ENCODE data around the gene TRAPPC2. TPM values are rescaled to one million over a fixed set of nuclear protein-coding genes. Genes with fewer than 3 reads are reported as not detected.

TRAPPC2 gene
- total and polyA plus RNA-seq, 2 of the 4 experiments (the other 2 are of a cell fraction), result 11.3 to 13.8 TPM

DNA sequence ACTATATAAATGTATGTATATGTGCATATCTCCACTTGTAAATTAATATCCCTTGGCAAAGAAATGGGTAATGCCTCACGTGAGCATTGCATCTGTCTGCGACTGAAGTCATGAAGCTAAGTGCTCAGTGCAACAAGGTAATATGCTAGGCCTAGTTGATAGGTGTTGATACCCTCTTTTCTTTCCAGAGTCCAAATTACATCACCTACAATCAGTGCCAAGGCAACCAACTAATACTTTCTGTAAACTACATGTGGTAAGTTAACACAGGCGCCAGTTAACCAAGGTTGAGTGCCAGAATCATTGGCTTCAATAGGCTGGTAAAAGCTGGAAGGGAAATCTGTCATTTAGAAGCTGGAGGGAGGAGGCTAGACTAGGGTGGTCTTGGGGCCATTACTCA, 41.4 kb upstream of the TRAPPC2 start:
- Histone ChIP-seq H3K27ac (ENCODE audit: insufficient read depth, low read length) (no peak overlapping the region), H4K91ac (ENCODE audit: insufficient read depth, low read depth, low read length) (no peak overlapping the region), H3K27me3 (ENCODE audit: control insufficient read depth, insufficient read depth, low read length) (peaks cover 2% of the 10 kb centered on the region; the same call in 1 of the 2 replicates), H3K23ac (ENCODE audit: low read depth, low read length) (no peak overlapping the region), H4K20me1 (ENCODE audit: insufficient read depth, low read length) (no peaks in the 10 kb centered on the region), H3K14ac (replicated peaks; ENCODE audit: low read depth, low read length) (no peak overlapping the region), H2AK5ac (ENCODE audit: low read depth, low read length) (no peak overlapping the region), H3K4ac (ENCODE audit: low read depth, low read length) (no peak overlapping the region), H2BK5ac (ENCODE audit: low read depth, low read length, poor library complexity, severe bottlenecking) (no peak overlapping the region), H3K56ac (ENCODE audit: extremely low read depth, insufficient read depth, low read length) (no peak overlapping the region), H2AK9ac (replicated peaks; ENCODE audit: low read depth, low read length, poor library complexity) (no peak overlapping the region), H2AFZ (replicated peaks; ENCODE audit: low read length, poor library complexity) (no peak overlapping the region), H3K9ac (ENCODE audit: low read depth, low read length) (no peak overlapping the region), H3K4me1 (ENCODE audit: control insufficient read depth, insufficient read depth, low read length) (no peaks in the 10 kb centered on the region; the same call in 1 of the 2 replicates), H3K36me3 (ENCODE audit: control insufficient read depth, insufficient read depth, low read length) (peaks cover 4% of the 10 kb centered on the region), H3K79me1 (ENCODE audit: low read depth in 1 of 2, low read length in 2 of 2) (no peaks in the 10 kb centered on the region), H2BK15ac (ENCODE audit: low read depth, low read length) (no peak overlapping the region), H3K9me1 (ENCODE audit: insufficient read depth, low read length) (no peaks in the 10 kb centered on the region; the same call in 1 of the 2 replicates), H3K9me3 (ENCODE audit: control insufficient read depth, insufficient read depth, low read length) (no peaks in the 10 kb centered on the region), H4K5ac (ENCODE audit: low read depth, low read length) (no peak overlapping the region), H2BK20ac (ENCODE audit: low read depth, low read length) (no peak overlapping the region), H3K4me2 (ENCODE audit: low read depth, low read length) (no peak overlapping the region), H3K4me3 (ENCODE audit: insufficient read depth, low read depth, low read length) (no peak overlapping the region), H2BK120ac (ENCODE audit: low read depth, low read length) (no peak overlapping the region), H3K18ac (ENCODE audit: low read depth, low read length) (no peak overlapping the region), H4K8ac (ENCODE audit: low read depth in 2 of 2, low read length in 2 of 2) (no peak overlapping the region)
- no TSS peak for BruUV-seq (replicated peaks)
- intact Hi-C loops (cut with micrococcal nuclease), result loop anchor here (2.0 kb wide), 1 partner anchor 257 kb away; no protein-coding TSS in a partner anchor
- DNase-seq (no peak), ATAC-seq (ENCODE audit: low read depth) (no peak)
- POLR2A ChIA-PET (ENCODE audit: unreplicated experiment), result no interaction called here
- TF ChIP-seq RFX5 (IDR thresholded peaks at IDR 0.05; ENCODE audit: low read depth, low read length), result no peak
- no peak for TF ChIP-seq CEBPB (IDR thresholded peaks at IDR 0.05; ENCODE audit: low read depth, low read length)
- TF ChIP-seq SMC3 (IDR thresholded peaks at IDR 0.05; ENCODE audit: low read depth, low read length), result no peak
- no peak for TF ChIP-seq MAFK (IDR thresholded peaks at IDR 0.05; ENCODE audit: low read depth, low read length)
- TF ChIP-seq POLR2A (IDR thresholded peaks at IDR 0.05; ENCODE audit: low read depth, low read length), result no peak
- TF ChIP-seq BHLHE40 (IDR thresholded peaks at IDR 0.05; ENCODE audit: low read depth, low read length), result no peak
- no peak for TF ChIP-seq CHD1 (IDR thresholded peaks at IDR 0.05; ENCODE audit: low read depth, low read length)
- no peak for TF ChIP-seq FOS (IDR thresholded peaks at IDR 0.05; ENCODE audit: low read depth, low read length)
- TF ChIP-seq NFE2L2 (IDR thresholded peaks at IDR 0.05; ENCODE audit: low read depth, low read length), result no peak
- no peak for TF ChIP-seq MXI1 (IDR thresholded peaks at IDR 0.05; ENCODE audit: borderline replicate concordance, low read depth, low read length)
- no peak for TF ChIP-seq RAD21 (IDR thresholded peaks at IDR 0.05; ENCODE audit: low read length)
- TF ChIP-seq RCOR1 (IDR thresholded peaks at IDR 0.05; ENCODE audit: insufficient replicate concordance, low read length), result no peak
- TF ChIP-seq, protein P1, sequence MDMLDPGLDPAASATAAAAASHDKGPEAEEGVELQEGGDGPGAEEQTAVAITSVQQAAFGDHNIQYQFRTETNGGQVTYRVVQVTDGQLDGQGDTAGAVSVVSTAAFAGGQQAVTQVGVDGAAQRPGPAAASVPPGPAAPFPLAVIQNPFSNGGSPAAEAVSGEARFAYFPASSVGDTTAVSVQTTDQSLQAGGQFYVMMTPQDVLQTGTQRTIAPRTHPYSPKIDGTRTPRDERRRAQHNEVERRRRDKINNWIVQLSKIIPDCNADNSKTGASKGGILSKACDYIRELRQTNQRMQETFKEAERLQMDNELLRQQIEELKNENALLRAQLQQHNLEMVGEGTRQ (IDR thresholded peaks at IDR 0.05; ENCODE audit: low read depth, low read length), result no peak
- TF ChIP-seq, protein P2, sequence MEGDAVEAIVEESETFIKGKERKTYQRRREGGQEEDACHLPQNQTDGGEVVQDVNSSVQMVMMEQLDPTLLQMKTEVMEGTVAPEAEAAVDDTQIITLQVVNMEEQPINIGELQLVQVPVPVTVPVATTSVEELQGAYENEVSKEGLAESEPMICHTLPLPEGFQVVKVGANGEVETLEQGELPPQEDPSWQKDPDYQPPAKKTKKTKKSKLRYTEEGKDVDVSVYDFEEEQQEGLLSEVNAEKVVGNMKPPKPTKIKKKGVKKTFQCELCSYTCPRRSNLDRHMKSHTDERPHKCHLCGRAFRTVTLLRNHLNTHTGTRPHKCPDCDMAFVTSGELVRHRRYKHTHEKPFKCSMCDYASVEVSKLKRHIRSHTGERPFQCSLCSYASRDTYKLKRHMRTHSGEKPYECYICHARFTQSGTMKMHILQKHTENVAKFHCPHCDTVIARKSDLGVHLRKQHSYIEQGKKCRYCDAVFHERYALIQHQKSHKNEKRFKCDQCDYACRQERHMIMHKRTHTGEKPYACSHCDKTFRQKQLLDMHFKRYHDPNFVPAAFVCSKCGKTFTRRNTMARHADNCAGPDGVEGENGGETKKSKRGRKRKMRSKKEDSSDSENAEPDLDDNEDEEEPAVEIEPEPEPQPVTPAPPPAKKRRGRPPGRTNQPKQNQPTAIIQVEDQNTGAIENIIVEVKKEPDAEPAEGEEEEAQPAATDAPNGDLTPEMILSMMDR (conservative IDR thresholded peaks at IDR 0.05; ENCODE audit: low read depth, low read length), result no peak
- in situ Hi-C loops (cut with MboI; ENCODE audit: low sequenced_read_pairs), result no loop called here
- WGBS, 2 experiments (ENCODE audit: extremely low coverage in 2 of 2, insufficient read length in 1 of 2), result no CpG with 5 or more reads among the region's 3 CpGs
- CTCF ChIA-PET, result interaction anchor here (1.0 kb wide), 1 partner anchor 14 kb away, joined by 3 read pairs; no protein-coding TSS in a partner anchor
- dilution Hi-C loops (cut with HindIII; ENCODE audit: low sequenced_read_pairs, unreplicated experiment), result no loop called here
